ENCODE data around the gene CFH.
"Not testable (repeated sequence)": the region's sequence is repeated elsewhere in the genome, so short reads cannot be mapped to it uniquely, and the experiment has no call there.

Gene CFH

GRCh38 chr1:196773713-196774112 is 121.9 kb downstream of the CFH start:
- no peak for DNase-seq

GRCh38 chr1:196774175-196774574 is 122.3 kb downstream of the CFH start:
- DNase-seq = no peak

GRCh38 chr1:196774603-196775002 is 122.8 kb downstream of the CFH start, which contains the start of gene CFHR3:
Gene CFHR3, plus strand, starts transcription at chr1:196774840. Its CDS starts 47 bp downstream, at chr1:196774887.
- no peak for DNase-seq

- DNase-seq = no peak
Observed at GRCh38 chr1:196777603-196778002, 125.8 kb downstream of the CFH start.

- no peak for DNase-seq
Observed at GRCh38 chr1:196779093-196779492, 127.2 kb downstream of the CFH start.

GRCh38 chr1:196791252-196791651 is 139.4 kb downstream of the CFH start:
- not testable (repeated sequence) for DNase-seq

GRCh38 chr1:196794103-196794502 is 142.3 kb downstream of the CFH start:
- DNase-seq = peak; percentile 53

All from NCI-H2171 treated with DMSO at 0.1 percent for 48 hours (cell line).